Right renal pelvis (tissue), 4 donors: ENCODE results near the gene SCGB2B2. TPM values are rescaled to one million over a fixed set of nuclear protein-coding genes. Genes with fewer than 3 reads are reported as not detected.
"Not testable (repeated sequence)": the region's sequence is repeated elsewhere in the genome, so short reads cannot be mapped to it uniquely, and the experiment has no call there.

Experiments used
- DNase-seq, 4 donors: peaks; one replicate each; pipeline ENCODE4 v3.0.0-alpha.2; 2013; ENCODE audit warnings: low read depth in 4 of 4, low spot score in 3 of 4, missing footprints in 1 of 4
- polyA plus RNA-seq, 4 donors: library from polyadenylated mRNA; unstranded; fragments of 120-200 nt; gene quantifications; one replicate each; pipeline ENCODE4 v1.2.1, GENCODE V29; 2013; ENCODE audit not compliant: insufficient read length in 4 of 4

SCGB2B2 gene
- polyA plus RNA-seq, 4 donors = 0.75 to 1.5 (median 0.95) TPM

DNA sequence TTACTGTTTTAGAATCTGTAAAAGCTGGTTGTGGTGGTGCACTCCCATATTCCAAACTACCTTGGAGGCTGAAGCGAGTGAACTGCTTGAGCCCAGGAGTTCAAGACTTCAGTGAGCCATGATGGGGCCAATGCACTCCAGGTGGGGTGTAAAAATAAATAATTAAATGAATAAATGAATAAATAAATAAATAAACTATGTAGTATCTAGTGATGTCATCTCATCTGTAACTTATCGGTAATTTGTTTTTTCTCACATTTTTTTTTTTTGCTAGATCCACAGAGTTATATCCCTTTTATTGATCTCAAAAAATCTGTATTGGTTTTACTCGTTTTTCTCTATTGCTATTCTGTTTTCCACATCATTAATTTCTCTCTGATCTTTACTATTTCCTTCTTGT lies 5.0 kb downstream of the SCGB2B2 start:
- no peak for DNase-seq

DNA sequence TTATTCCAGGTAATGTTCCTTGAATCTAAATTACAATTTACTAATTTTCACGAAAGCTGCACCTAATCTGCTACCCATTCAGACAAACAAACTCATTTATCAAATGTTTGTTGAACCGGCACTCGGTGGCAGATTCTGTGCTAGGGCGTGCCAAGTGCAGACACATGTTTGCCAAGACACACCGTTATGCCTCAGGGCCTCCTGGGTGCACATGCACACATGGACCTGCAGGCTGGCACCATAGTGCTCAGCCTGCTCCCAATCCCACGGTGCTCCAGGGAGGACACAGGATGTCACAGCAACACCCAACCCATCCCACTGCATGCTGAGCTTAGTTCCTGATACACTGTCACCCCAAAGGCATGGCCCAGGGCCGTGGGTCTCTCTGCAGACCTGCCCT lies 7.7 kb downstream of the SCGB2B2 start:
- DNase-seq = no peak

DNA sequence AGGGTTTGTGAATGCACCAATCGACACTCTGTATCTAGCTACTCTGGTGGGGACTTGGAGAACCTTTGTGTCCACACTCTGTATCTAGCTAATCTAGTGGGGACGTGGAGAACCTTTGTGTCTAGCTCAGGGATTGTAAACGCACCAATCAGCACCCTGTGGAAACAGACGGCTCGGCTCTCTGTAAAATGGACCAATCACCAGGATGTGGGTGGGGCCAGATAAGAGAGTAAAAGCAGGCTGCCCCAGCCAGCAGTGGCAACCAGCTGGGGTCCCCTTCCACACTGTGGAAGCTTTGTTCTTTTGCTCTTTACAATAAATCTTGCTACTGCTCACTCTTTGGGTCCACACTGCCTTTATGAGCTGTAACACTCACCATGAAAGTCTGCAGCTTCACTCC lies 8.3 kb downstream of the SCGB2B2 start:
- DNase-seq = not testable (repeated sequence)

DNA sequence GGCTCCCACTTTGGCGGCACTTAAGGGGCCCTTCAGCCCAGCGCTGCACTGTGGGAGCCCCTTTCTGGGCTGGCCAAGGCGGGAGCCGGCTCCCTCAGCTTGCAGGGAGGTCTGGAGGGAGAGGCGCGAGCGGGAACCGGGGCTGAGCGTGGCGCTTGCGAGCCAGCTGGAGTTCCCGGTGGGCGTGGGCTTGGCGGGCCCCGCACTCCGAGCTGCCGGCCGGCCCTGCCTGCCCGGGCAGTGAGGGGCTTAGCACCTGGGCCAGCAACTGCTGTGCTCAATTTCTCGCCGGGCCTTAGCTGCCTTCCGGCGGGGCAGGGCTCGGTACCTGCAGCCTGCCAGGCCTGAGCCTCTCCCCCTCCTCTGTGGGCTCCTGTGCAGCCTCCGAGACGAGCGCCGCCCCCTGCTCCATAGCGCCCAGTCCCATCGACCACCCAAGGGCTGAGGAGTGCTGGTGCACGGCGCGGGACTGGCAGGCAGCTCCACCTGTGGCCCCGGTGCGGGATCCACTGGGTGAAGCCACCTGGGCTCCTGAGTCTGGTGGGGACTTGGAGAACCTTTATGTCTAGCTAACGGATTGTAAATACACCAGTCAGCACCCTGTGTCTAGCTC lies 8.8 kb downstream of the SCGB2B2 start:
- not testable (repeated sequence) for DNase-seq

DNA sequence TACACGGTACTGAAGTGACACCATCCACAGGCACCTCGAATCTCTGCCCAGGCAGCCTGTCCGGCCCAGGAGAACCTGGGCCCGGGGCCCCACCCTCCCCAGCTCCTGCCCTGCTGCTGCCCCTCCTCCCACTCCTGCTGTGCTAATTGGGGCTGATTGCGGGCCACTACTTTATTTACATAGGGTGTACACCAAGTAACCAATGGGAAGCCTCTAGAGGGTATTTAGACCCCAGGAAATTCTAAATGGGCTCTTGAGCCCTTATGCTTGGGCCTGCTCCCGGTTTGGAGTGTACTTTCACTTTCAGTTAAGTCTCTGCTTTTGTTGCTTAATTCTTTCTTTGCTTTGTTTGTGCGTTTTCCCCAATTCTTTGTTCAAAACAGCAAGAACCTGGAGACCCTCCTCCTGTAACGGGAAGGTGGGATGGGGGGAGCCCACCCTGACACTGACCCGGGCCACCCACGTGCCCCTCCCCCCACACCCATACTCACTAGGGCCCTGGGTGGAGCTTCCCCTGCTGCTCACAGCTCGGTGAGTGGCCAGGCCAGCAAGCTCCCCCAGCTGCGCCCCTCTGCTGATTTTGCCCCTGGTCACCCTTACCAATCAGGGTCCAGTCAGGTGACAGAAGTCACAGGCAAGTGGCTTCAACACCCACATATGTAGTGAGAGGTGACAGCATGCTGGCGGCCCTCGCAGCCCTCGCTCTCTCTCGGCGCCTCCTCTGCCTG lies 9.4 kb downstream of the SCGB2B2 start:
- DNase-seq = no peak

DNA sequence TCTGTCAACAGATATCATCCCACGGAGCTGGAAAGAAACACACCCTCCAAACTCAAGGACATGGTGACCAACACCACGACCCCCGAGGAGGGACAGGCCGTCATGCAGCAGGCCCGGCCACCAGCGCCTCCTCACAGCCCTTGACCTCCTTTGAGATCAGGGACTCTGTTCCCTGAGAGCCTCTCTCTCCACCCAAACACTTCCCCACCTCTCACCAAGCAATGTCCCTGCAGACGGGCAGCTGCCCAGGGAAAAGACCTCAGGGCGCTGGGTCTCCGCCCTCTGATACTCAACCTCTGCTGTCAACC lies 10.0 kb downstream of the SCGB2B2 start:
- DNase-seq = no peak

DNA sequence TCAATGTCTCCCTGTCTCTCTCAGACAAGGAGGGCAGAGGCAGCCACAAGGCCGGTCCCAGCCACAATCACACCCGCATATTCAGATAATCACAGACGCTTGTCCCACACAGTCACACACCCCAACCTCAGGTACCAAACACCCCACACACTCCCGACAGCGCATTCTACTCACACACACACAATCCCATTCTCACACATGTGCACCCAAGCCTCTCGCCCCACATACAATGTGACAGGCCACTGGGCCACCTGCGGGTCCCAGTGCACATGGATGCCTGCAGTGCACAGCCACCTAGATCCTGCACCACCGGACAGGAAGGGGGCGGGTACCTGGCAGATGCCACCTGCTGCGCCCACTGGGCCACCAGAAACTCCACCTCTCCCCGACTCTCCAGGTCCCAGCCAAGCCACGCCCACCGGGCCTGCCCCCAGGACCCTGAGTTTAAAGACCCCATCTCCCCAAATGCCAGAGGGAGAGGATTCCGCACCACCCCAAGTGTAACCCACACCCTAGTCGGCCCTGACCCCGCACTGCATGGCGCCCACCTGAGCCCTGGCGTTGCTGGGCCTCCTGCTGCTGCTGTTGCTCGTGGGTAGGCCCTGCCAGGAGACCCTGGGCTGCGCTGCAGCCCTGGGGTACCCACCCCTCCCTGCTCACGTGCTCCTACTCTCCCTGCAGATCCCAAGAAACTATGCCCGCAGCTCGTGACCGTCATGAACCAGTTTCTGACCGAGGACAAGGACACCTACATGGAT lies 10.6 kb downstream of the SCGB2B2 start:
- DNase-seq = no peak

DNA sequence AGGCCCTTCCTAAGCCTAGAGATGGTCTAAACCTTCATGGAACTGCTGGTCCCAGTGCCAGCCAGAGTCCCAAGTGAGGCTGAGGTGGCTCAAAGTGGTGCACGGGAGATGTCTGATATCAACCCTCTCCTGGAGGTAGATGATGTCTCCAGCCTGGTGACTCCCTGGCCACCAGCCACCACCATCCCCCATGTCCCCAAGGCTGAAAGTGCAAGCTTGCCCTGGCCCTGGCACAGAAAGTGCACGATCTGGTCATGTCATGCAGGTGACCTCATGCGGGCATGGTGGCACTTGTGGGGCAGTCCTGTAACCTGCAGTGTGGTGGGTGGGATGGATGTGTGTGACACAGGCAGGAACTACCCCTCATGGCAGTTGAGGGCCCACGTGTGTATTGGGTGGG lies 11.7 kb downstream of the SCGB2B2 start:
- DNase-seq = not testable (repeated sequence)

DNA sequence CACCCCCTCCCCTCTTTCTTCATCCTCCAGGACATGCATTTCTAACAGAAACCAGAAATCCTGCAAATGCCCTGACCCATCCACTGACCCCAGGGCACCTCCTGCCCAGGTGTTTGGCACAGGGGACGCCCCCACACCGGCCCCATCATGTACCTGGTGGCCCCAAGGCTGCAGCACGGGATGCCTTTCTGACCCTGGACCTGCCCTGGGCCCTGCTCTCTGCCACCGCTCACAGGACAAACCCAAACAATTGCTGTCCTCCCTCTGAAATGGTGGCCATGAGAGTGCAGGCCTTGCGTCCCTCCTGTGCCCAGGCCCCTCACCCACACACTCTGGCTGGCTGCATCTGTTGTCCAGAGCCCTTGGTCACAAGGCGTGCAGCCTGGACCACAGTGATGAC lies 12.1 kb downstream of the SCGB2B2 start:
- DNase-seq = no peak

DNA sequence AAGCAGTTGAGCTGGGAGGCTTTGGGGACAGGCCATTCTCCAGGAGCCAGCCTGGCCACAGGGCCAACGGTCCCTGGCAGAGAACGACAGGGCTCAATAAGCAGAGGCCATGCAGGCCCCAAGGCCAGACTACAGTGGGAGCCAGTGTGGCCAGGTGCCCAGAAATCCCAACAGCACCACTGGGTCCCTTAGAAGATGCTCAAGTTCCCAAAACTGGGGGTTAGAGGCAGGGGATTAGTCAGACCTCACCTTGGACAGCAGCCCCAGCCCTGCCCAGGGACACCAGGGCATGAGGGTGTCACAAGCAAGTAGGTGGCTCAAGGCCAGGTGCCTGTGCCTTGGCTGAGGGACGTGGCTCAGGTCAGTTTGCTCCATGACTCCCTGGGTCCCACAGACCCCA lies 12.8 kb downstream of the SCGB2B2 start:
- DNase-seq = no peak

DNA sequence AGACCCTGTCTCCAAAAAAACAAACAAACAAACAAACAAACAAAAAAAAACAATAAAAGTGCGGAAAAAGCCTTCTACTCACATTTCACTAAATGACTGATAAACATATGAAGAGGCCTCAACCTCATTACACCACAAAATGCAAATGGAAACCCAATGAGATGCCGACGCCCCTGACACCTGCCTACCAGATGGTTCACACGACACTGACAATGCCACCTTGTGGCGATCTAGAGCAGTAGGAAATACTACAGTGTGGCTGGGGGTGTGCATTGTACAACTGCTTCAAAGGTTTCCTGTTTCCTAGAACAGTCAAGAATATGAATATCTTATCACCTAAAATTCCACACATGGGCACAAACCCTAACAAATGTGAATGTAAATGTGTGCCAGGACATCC lies 14.0 kb downstream of the SCGB2B2 start:
- no peak for DNase-seq

DNA sequence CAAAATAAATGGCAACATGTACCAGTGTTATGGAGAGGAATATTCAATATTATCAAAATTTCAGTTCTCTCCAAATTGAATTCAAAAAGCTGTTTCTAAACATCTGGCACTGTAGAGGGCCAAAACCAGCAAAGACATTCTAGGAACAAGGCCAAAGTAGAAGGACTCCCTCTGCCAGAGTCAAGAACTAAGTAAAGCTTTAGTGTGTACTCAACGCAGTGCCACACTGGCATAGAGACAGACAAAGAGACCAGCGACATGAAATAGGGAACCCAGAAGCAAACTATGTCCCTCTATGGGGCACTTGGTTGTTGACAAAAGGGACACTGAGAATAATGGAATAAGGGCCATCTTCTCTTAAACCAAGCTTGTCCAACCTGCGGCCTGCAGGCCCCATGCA lies 15.6 kb downstream of the SCGB2B2 start:
- DNase-seq = no peak

DNA sequence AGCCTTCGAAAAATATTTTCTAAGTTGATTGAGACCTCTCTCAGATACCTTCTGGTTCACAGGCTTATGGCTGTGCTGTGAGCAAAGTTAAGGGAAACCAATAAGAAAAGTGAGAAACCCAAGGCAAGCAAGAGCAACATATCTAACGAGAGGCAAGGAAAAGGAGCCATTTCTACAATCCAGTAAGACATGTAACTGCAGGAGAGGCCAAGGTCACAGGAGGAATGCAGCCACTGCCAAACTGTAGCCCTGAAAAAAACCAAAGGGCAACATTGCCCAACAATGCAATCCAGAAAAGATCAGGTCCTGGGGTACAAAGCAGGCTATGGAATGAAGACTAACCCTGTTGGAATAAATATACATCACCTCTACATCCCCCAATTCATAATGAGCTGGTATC lies 21.3 kb downstream of the SCGB2B2 start:
- DNase-seq = no peak

DNA sequence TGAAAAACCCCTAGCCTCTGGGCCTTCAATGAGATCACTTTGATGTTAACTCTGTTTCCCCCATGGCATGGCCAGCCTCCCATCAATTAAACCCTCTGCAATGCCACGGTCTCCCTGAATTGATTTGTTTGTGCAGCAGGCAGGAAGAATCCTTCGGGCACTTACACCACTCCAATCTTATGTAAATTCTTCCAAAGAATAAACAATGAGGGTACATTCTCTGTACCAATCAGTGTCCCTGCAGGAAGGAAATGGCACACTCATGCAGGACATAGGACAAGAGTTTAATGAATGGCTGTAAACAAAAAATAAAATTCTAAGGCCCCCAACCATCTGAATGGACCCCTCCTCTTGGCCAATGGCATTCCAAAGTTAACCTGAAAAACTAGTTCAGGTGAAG lies 22.2 kb downstream of the SCGB2B2 start:
- no peak for DNase-seq

DNA sequence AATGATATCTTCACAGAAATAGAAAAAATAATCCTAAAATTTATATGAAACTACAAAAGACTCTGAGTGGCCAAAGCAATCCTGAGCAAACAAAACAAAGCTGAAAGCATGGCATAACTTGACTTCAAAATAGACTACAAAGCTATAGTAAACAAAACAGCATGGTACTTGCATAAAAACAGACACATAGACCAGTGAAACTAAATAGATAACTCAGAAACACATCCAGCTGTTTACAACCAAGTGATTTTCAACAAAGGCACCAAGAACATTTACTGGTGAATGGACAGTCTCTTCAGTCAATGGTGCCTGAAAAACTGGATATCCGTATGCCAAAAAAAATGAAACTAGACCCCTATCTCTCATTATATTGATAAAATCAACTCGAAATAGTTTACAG lies 25.2 kb downstream of the SCGB2B2 start:
- no peak for DNase-seq

DNA sequence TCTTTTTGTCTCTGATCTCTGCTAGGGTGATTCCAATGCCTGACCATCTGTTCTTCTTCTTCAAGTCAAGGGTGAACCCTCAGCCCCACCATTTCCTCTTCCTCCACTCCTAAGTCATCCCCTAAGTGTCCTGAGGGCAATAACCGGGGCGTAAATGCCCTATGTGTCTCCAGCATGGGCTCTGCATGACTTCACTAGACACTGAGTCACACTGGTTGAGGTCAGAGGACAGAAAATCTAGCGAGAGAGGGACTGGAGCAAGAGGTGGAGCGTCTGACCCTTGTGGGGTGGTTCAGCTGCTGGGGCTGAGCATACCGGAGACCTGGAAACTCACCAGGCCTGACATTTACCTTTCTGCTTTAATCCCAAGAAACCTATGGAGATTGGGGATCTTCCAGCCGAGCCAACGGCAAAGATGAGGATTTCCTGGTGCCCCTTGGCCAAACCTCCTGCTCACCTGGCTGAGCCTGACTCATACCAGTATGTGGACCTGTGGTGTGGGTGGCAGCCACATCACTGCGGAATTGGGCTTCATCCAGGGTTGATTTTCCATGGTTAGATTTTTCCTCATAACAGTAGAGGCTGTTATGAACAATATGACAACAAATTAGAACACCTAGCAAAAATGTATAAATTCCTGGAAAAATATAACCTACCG lies 26.9 kb downstream of the SCGB2B2 start:
- DNase-seq = no peak

DNA sequence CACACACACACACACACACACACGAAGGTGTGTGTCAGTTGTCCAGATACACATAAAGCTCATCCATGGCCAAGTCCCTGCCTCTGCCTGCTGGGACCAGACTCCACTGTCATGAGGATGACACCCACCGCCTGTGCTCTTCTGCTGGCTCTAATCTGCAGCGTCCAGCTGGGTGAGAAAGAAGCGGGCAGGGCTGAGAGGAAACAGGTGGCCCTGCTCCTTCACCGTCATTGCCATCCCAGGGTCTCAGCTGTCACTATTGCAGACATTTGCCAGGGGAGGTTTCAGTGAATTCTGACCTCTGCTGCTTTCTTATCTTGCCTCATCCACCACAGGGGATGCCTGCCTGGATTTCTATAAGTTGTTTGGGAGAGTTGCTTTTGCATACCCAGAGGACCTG lies 31.4 kb downstream of the SCGB2B2 start:
- DNase-seq = no peak

DNA sequence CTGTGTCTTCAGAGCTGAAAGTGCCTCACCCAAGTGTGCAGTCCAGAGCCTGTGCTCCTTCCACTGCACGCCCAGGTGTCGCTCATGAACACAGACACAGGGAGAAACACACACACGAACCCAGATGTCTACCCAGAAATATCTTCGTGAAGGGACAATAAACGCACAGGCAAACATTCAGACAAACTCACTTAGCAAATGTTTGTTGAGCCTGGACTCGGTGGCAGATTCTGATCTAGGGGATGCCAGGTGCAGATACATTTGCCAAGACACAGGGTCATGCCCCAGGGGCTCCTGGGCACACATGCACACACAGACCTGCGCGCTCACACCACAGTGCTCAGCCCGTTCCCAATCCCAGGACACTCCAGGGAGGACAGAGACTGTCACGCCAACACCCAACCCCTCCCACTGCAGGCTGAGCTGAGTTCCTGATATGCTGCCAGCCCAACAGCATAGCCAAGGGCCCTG lies 31.9 kb downstream of the SCGB2B2 start:
- no peak for DNase-seq

DNA sequence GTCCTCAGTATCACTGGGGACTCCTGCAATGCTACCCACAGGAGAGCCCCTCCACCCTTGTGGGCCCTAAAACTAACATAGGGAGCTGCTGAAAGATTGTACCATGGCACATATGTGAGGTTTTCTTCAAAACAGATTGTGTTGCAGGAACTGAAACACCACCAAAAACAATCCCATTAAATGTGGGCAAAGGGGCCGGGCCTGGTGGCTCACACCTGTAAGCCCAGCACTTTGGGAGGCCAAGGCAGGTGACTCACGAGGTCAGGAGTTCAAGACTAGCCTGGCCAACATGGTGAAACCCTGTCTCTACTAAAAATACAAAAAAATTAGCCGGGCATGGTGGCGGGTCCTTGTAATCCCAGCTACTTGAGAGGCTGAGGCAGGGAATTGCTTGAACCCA lies 34.7 kb downstream of the SCGB2B2 start:
- no peak for DNase-seq

DNA sequence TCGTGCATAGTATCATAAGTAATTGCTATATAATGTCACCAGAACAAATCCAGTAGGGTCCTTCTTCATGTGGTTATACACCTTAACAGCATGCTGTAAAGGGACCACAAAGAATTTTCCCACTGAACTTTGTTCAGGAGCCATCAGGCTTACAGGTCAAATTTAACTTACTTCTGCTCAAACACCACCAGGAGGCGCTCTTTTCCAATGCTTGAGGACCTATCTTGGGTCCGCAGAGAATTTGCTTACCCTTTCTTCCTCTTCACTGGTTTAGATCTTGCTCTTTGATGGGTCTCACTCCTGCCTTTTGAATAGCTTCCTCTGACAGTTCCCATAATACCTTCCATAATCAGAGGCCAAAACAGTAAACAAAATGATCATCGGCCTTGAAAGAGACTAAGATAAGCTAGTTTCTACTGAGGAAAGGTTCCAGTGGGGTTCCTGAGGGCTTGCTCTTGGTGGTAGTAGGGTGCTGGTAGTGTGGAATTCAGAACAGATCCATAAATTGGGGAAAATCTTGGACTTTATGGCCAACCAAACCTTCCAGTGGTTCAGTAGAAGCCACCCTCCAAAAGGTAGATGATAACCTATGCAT lies 37.4 kb downstream of the SCGB2B2 start:
- DNase-seq = peak; percentile 36 to 56 (median 49)

DNA sequence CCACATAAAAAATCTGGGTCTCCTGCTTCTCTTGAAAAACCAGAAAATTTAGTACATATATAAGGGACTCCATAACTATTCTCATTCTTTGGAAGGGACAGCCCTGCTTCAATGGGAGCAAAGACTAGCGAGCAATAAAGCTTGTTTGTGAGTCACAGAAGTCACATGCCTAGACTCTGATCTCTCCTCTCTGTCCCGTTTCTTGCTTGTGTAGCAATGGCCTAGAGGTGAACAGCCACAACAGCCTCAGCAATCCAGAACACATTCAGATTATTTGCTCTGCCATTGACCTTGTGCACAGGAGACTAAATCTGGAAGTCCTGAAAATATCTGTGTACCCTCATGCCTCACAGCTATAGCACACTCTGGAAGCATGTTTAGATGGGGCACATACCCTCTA lies 43.2 kb downstream of the SCGB2B2 start:
- no peak for DNase-seq
